HCT116 (cell line): ENCODE data around the gene HSP90AA1. TPM values are rescaled to one million over a fixed set of nuclear protein-coding genes. Genes with fewer than 3 reads are reported as not detected.

Experiments used
- ATAC-seq: fragments of 200-7000 bp; cut with Tn5 transposase; 2 replicates; pipeline ENCODE4 v1.9.1; 2020; ENCODE audit warnings: mild to moderate bottlenecking, moderate library complexity
- BruUV-seq: library from RNA; stranded (reverse); fragments of 400-500 nt; replicated peaks from 2 replicates; lab custom pipeline; 2021; lab: Mats Ljungman, UMichigan
- CTCF ChIA-PET: fragments of 300-600 bp; sonication (Branson Sonifier 250); formaldehyde crosslinking; loops from one replicate; lab custom pipeline; 2021; ENCODE audit warnings: antibody characterized with exemption; lab: Charles Lee
- POLR2A ChIA-PET: fragments of 300-600, 350-600 bp; sonication (Branson Sonifier 250); formaldehyde crosslinking; loops from one replicate; lab custom pipeline; 2021; ENCODE audit warnings: antibody characterized with exemption; lab: Charles Lee
- RAD21 ChIA-PET, 2 experiments: fragments of 300-600 bp; sonication (Branson Sonifier 250); formaldehyde crosslinking; loops; one replicate each; lab custom pipeline; 2023; ENCODE audit warnings: low total read pairs in 2 of 2; ENCODE audit not compliant: uncharacterized antibody in 2 of 2, unreplicated experiment in 2 of 2, low non-redundant PET in 1 of 2; lab: Charles Lee
- DNase-seq: peaks from one replicate; pipeline ENCODE4 v3.0.0-alpha.2; 2010; ENCODE audit warnings: low read depth, low spot score
- H2AFZ ChIP-seq: fragments of 200-600 bp; shearing (Covaris generic), sonication (generic); 2 replicates; pipeline ENCODE4 v1.6.1; 2017; ENCODE audit warnings: low read depth, mixed run types, mixed read lengths, antibody characterized with exemption, low read length; ENCODE audit not compliant: poor library complexity, severe bottlenecking
- H3K27ac ChIP-seq: 2 replicates; pipeline ENCODE4 v1.5.1; 2012; ENCODE audit warnings: low read depth, low read length
- H3K27me3 ChIP-seq: fragments of 200-600 bp; sonication (generic); 2 replicates; pipeline ENCODE4 v1.6.1; 2016; ENCODE audit warnings: mixed run types, low read length, mixed read lengths; ENCODE audit not compliant: insufficient read depth
- H3K36me3 ChIP-seq, 2 experiments: fragments of 200-500 bp in 1 of 2; fragments of 200-600 bp in 1 of 2; sonication (Bioruptor generic) in 1 of 2; sonication (generic) in 1 of 2; 2 replicates each; pipeline versions ENCODE4 v1.5.1 to v1.6.1; 2014 to 2016; ENCODE audit warnings: low read length in 2 of 2, inconsistent platforms in 1 of 2, mixed read lengths in 1 of 2, mixed run types in 1 of 2; ENCODE audit not compliant: insufficient read depth in 2 of 2, control insufficient read depth in 1 of 2
- H3K4me1 ChIP-seq, 2 experiments: fragments of 200-600 bp in 1 of 2; sonication (generic) in 1 of 2; 2 replicates each; pipeline versions ENCODE4 v1.5.1 to v1.6.1; 2012 to 2017; ENCODE audit warnings: low read length in 2 of 2, inconsistent platforms in 1 of 2, mild to moderate bottlenecking in 1 of 2, mixed read lengths in 1 of 2, mixed run types in 1 of 2, moderate library complexity in 1 of 2; ENCODE audit not compliant: insufficient read depth in 2 of 2, control insufficient read depth in 1 of 2
- H3K4me2 ChIP-seq: fragments of 200-600 bp; sonication (generic); 2 replicates; pipeline ENCODE4 v1.6.1; 2017; ENCODE audit warnings: mixed run types, low read length, mixed read lengths
- H3K4me3 ChIP-seq, 2 experiments: fragments of 200-600 bp in 1 of 2; sonication (generic) in 1 of 2; replicated peaks in 1 of 2; 2 replicates each; pipeline ENCODE4 v1.5.1; 2011 to 2016; ENCODE audit warnings: low read length in 2 of 2, control low read depth in 1 of 2, low read depth in 1 of 2, mild to moderate bottlenecking in 1 of 2, mixed read lengths in 1 of 2, mixed run types in 1 of 2
- H3K79me2 ChIP-seq: fragments of 200-600 bp; sonication (generic); 2 replicates; pipeline ENCODE4 v1.6.1; 2017; ENCODE audit warnings: mild to moderate bottlenecking, mixed run types, low read length, moderate library complexity, mixed read lengths; ENCODE audit not compliant: insufficient read depth
- H3K9ac ChIP-seq: fragments of 200-600 bp; sonication (generic); 2 replicates; pipeline ENCODE4 v1.6.1; 2016; ENCODE audit warnings: low read length, mixed read lengths
- H3K9me2 ChIP-seq: fragments of 200-600 bp; sonication (generic), shearing (Covaris generic); 2 replicates; pipeline ENCODE4 v1.6.1; 2017; ENCODE audit warnings: mixed run types, mild to moderate bottlenecking, moderate library complexity; ENCODE audit not compliant: insufficient read depth
- H3K9me3 ChIP-seq, 2 experiments: fragments of 200-500 bp in 1 of 2; fragments of 200-600 bp in 1 of 2; sonication (Bioruptor generic) in 1 of 2; sonication (generic) in 1 of 2; 2 replicates each; pipeline ENCODE4 v1.6.1; 2014 to 2017; ENCODE audit warnings: low read length in 2 of 2, mixed read lengths in 2 of 2, inconsistent platforms in 1 of 2, low read depth in 1 of 2, mild to moderate bottlenecking in 1 of 2, mixed run types in 1 of 2, moderate library complexity in 1 of 2; ENCODE audit not compliant: control insufficient read depth in 1 of 2, insufficient read depth in 1 of 2
- H4K20me1 ChIP-seq: fragments of 200-600 bp; sonication (generic), shearing (Covaris generic); 2 replicates; pipeline ENCODE4 v1.6.1; 2017; ENCODE audit warnings: mixed run types, mild to moderate bottlenecking, moderate library complexity; ENCODE audit not compliant: insufficient read depth
- ATF3 ChIP-seq: IDR thresholded peaks from 2 replicates; pipeline ENCODE4 v1.6.1; 2012
- CBX3 ChIP-seq: IDR thresholded peaks from 2 replicates; pipeline ENCODE4 v1.6.1; 2012; ENCODE audit warnings: low read depth
- CTCF ChIP-seq, 3 experiments: fragments of 200-600 bp in 1 of 3; sonication (generic) in 1 of 3; IDR thresholded peaks in 2 of 3; conservative IDR thresholded peaks in 1 of 3; 2 replicates each; pipeline ENCODE4 v1.5.1; 2012 to 2017; ENCODE audit warnings: low read depth in 2 of 3, low read length in 2 of 3, antibody characterized with exemption in 1 of 3, borderline replicate concordance in 1 of 3, control low read depth in 1 of 3, mild to moderate bottlenecking in 1 of 3, mixed read lengths in 1 of 3, mixed run types in 1 of 3, moderate library complexity in 1 of 3; ENCODE audit not compliant: insufficient read depth in 1 of 3
- ELF1 ChIP-seq: IDR thresholded peaks from 2 replicates; pipeline ENCODE4 v1.6.1; 2012; ENCODE audit warnings: low read depth, borderline replicate concordance
- FOSL1 ChIP-seq: IDR thresholded peaks from 2 replicates; pipeline ENCODE4 v1.6.1; 2012; ENCODE audit warnings: low read depth
- MAX ChIP-seq: IDR thresholded peaks from 2 replicates; pipeline ENCODE4 v1.6.1; 2012
- POLR2AphosphoS5 ChIP-seq: IDR thresholded peaks from 2 replicates; pipeline ENCODE4 v1.6.1; 2011; ENCODE audit warnings: mild to moderate bottlenecking, low read depth, low read length, moderate library complexity
- RAD21 ChIP-seq: IDR thresholded peaks from 2 replicates; pipeline ENCODE4 v1.6.1; 2012; ENCODE audit warnings: low read depth, mild to moderate bottlenecking
- REST ChIP-seq: IDR thresholded peaks from 2 replicates; pipeline ENCODE4 v1.6.1; 2012; ENCODE audit warnings: low read depth
- SIN3A ChIP-seq: IDR thresholded peaks from 2 replicates; pipeline ENCODE4 v1.6.1; 2012; ENCODE audit warnings: low read depth
- SP1 ChIP-seq: IDR thresholded peaks from 2 replicates; pipeline ENCODE4 v1.6.1; 2012; ENCODE audit warnings: low read depth
- SRF ChIP-seq: IDR thresholded peaks from 2 replicates; pipeline ENCODE4 v1.6.1; 2012; ENCODE audit warnings: low read depth
- TCF7L2 ChIP-seq: IDR thresholded peaks from 2 replicates; pipeline ENCODE4 v1.7.0; 2011; ENCODE audit warnings: borderline replicate concordance, inconsistent platforms; ENCODE audit not compliant: insufficient read depth, insufficient read length; ENCODE audit errors: extremely low read depth
- YY1 ChIP-seq: IDR thresholded peaks from 2 replicates; pipeline ENCODE4 v1.6.1; 2011; ENCODE audit warnings: low read length, low read depth, moderate library complexity, mild to moderate bottlenecking; ENCODE audit not compliant: insufficient replicate concordance; ENCODE audit errors: extremely low read depth
- ZFX ChIP-seq: fragments of 450-650 bp; IDR thresholded peaks from 2 replicates; pipeline ENCODE4 v1.6.1; 2017
- ZNF274 ChIP-seq: fragments of 200-500 bp; sonication (Bioruptor generic); IDR thresholded peaks from 2 replicates; pipeline ENCODE4 v1.6.1; 2014; ENCODE audit warnings: mild to moderate bottlenecking, low read depth, low read length, inconsistent platforms
- intact Hi-C: fragments of 100-400 bp; cut with micrococcal nuclease; formaldehyde crosslinking; loops from 2 replicates; pipeline ENCODE4 v1.10.0; 2022
- total RNA-seq: library from RNA; stranded (reverse); gene quantifications from one replicate; pipeline ENCODE4 v1.2.1, GENCODE V29; 2021; ENCODE audit not compliant: unreplicated experiment

HSP90AA1 gene
- total RNA-seq, 1 experiment from 2014 or later, result 1,380 TPM

GRCh38 chr14:102035914-102036313 is 50.9 kb downstream of the HSP90AA1 start:
- CTCF ChIA-PET, result interaction anchor here (0.9 kb wide), 1 partner anchor 10 kb away, joined by 4 read pairs; no protein-coding TSS in a partner anchor
- RAD21 ChIA-PET, result interaction anchor here in 1 of 2 experiments (0.7 kb wide), 1 partner anchor 10 kb away, joined by 6 read pairs; no protein-coding TSS in a partner anchor

More at GRCh38 chr14:102035914-102036313, 50.9 kb downstream of the HSP90AA1 start:
- H4K20me1 ChIP-seq, result no peaks in the 10 kb centered on the region
- H3K4me3 ChIP-seq, result no peak overlapping the region
- no peaks in the 10 kb centered on the region for H3K9me3 ChIP-seq
- no peak overlapping the region for H3K27ac ChIP-seq
- intact Hi-C loops, result loop anchor here (5.0 kb wide), 1 partner anchor 34 kb away; no protein-coding TSS in a partner anchor
- H3K36me3 ChIP-seq, result peaks cover 69 to 76% of the 10 kb centered on the region in 2 experiments
- no peak overlapping the region for H3K9ac ChIP-seq
- no peak overlapping the region for H2AFZ ChIP-seq
- no peaks in the 10 kb centered on the region for H3K4me1 ChIP-seq
- H3K27me3 ChIP-seq, result no peaks in the 10 kb centered on the region
- H3K9me2 ChIP-seq, result no peaks in the 10 kb centered on the region
- no peak overlapping the region for H3K4me2 ChIP-seq
- H3K79me2 ChIP-seq, result no peaks in the 10 kb centered on the region
- no peak for DNase-seq
- POLR2A ChIA-PET, result no interaction called here
- BruUV-seq, result no TSS peak
- no peak for TF ChIP-seq ATF3
- TF ChIP-seq SRF, result no peak
- TF ChIP-seq TCF7L2, result no peak
- TF ChIP-seq ZFX, result no peak
- no peak for TF ChIP-seq RAD21
- TF ChIP-seq SIN3A, result no peak
- no peak for TF ChIP-seq ZNF274
- TF ChIP-seq SP1, result no peak
- TF ChIP-seq CBX3, result no peak
- TF ChIP-seq YY1, result no peak
- no peak for TF ChIP-seq ELF1
- no peak for TF ChIP-seq CTCF (IDR thresholded peaks at IDR 0.05 in 2 of 3, conservative IDR thresholded peaks at IDR 0.05 in 1 of 3; ENCODE audit: borderline replicate concordance in 1 of 3, insufficient read depth in 1 of 3, low read depth in 2 of 3, low read length in 2 of 3)
- TF ChIP-seq REST, result no peak
- no peak for TF ChIP-seq FOSL1
- TF ChIP-seq POLR2AphosphoS5, result no peak
- TF ChIP-seq MAX, result no peak
- TF ChIP-seq, all 23 proteins: peak for 0
- no peak for ATAC-seq
